Esophagus squamous epithelium (tissue), 4 donors: ENCODE measurements around the gene ANO8.

Source experiments
- CTCF ChIP-seq, 6 experiments: fragments of 450-650 bp in 4 of 6; fragments of 200-600 bp in 2 of 6; sonication (generic) in 2 of 6; IDR thresholded peaks; one replicate each; pipeline ENCODE4 v1.5.1; 2016 to 2019; ENCODE audit warnings: antibody characterized with exemption in 6 of 6, mild to moderate bottlenecking in 4 of 6, moderate library complexity in 4 of 6
- POLR2A ChIP-seq, 4 donors: fragments of 450-650 bp; IDR thresholded peaks; one replicate each; pipeline ENCODE4 v1.6.1; 2017; ENCODE audit warnings: antibody characterized with exemption in 4 of 4, mild to moderate bottlenecking in 4 of 4, moderate library complexity in 3 of 4

DNA sequence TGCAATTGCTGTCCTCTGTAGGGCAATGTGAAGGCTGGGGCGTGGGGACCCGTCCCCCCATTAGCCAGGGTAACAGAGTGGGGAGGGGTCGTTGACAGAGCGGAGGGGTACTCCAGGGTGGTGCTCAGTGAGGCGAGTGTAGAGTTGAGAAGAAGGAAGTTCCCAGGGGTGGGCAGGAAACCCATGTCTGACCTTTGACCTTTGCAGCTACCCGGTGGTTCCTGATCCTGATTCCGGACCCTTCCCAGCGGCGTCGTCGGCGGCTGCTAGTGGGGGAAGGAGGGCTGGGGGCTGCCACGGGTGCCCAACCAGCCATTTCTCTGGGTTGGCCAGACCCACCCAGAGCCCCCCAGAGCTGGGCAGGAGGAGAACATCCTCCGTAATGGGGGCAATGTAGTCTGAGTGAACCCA, 44.6 kb upstream of the ANO8 start:
- TF ChIP-seq CTCF (IDR thresholded peaks at IDR 0.05) (no peak), POLR2A (IDR thresholded peaks at IDR 0.05) (no peak)
